Lower leg skin (tissue), 4 donors: ENCODE measurements around the gene PRRT1B. TPM values are rescaled to one million over a fixed set of nuclear protein-coding genes. Genes with fewer than 3 reads are reported as not detected.

Source experiments
- DNase-seq, 2 donors: peaks; one replicate each; pipeline ENCODE4 v3.0.0-alpha.2; 2019; ENCODE audit warnings: low spot score in 2 of 2
- H3K4me3 ChIP-seq: fragments of 200-600 bp; sonication (generic); 2 replicates; pipeline ENCODE4 v1.5.1; 2017; ENCODE audit warnings: mild to moderate bottlenecking, low read depth; ENCODE audit not compliant: poor library complexity, severe bottlenecking
- CTCF ChIP-seq, 3 donors: fragments of 450-650 bp; IDR thresholded peaks; one replicate each; pipeline ENCODE4 v1.5.1; 2016; ENCODE audit warnings: antibody characterized with exemption in 3 of 3, mild to moderate bottlenecking in 3 of 3, moderate library complexity in 2 of 3
- POLR2A ChIP-seq, 2 donors: fragments of 450-650 bp; IDR thresholded peaks; one replicate each; pipeline ENCODE4 v1.6.1; 2016 to 2017; ENCODE audit warnings: antibody characterized with exemption in 2 of 2, mild to moderate bottlenecking in 1 of 2, moderate library complexity in 1 of 2
- WGBS, 2 donors: methylation state at CpG; one replicate each; pipeline ENCODE4 v1.1.5; 2018; 5-methylcytosine and 5-hydroxymethylcytosine counted together
- intact Hi-C: fragments of 100-400 bp; cut with DNase I; formaldehyde crosslinking; loops from one replicate; pipeline ENCODE4 v1.15.0; 2023; ENCODE audit warnings: low total_unique reads
- total RNA-seq, 4 donors: library from RNA; depleted of rRNA; stranded (reverse); fragments of >200 nt; gene quantifications; one replicate each; pipeline ENCODE4 v1.1.0, GENCODE V29; 2016

PRRT1B gene
- total RNA-seq, 4 donors from 2014 or later = not detected

- intact Hi-C loops = no loop called here
- WGBS, 2 donors = 79 to 81% methylated on average over 27 to 29 of the region's 29 CpGs
- no peak for DNase-seq
- TF ChIP-seq CTCF (IDR thresholded peaks at IDR 0.05) (no peak), POLR2A (IDR thresholded peaks at IDR 0.05) (no peak)
- H3K4me3 ChIP-seq = no peak overlapping the region
Measured at GRCh38 chr9:131523451-131524435, 21.6 kb upstream of the PRRT1B start.

- no peak overlapping the region for H3K4me3 ChIP-seq
- 76 to 86% methylated on average over 18 to 23 of the region's 23 CpGs for WGBS, 2 donors
- DNase-seq = no peak
- intact Hi-C loops = no loop called here
- TF ChIP-seq POLR2A (IDR thresholded peaks at IDR 0.05) (no peak), CTCF (IDR thresholded peaks at IDR 0.05) (no peak)
Measured at GRCh38 chr9:131524665-131525315, 20.5 kb upstream of the PRRT1B start.

- intact Hi-C loops = no loop called here
- no peak overlapping the region for H3K4me3 ChIP-seq
- no peak for TF ChIP-seq CTCF (IDR thresholded peaks at IDR 0.05)
- no peak for TF ChIP-seq POLR2A (IDR thresholded peaks at IDR 0.05)
- WGBS, 2 donors = 86 to 87% methylated on average over 19 of the region's 19 CpGs
- DNase-seq = no peak
Measured at GRCh38 chr9:131525643-131526565, 19.4 kb upstream of the PRRT1B start.

- TF ChIP-seq CTCF (IDR thresholded peaks at IDR 0.05) = no peak
- no peak for TF ChIP-seq POLR2A (IDR thresholded peaks at IDR 0.05)
- intact Hi-C loops = no loop called here
- DNase-seq = no peak
- WGBS, 2 donors = 86 to 89% methylated on average over 7 of the region's 7 CpGs
- no peak overlapping the region for H3K4me3 ChIP-seq
Measured at GRCh38 chr9:131528186-131528585, 17.1 kb upstream of the PRRT1B start.

- WGBS, 2 donors = 95 to 97% methylated on average over 34 to 35 of the region's 35 CpGs
- no peak for DNase-seq
- no peak for TF ChIP-seq POLR2A (IDR thresholded peaks at IDR 0.05)
- H3K4me3 ChIP-seq = no peak overlapping the region
- intact Hi-C loops = no loop called here
Measured at GRCh38 chr9:131528886-131529505, 16.3 kb upstream of the PRRT1B start.
